ENCODE measurements around the gene ZNF397.

The ZNF397 gene

GRCh38 chr18:35278969-35279368, 38.1 kb downstream of the ZNF397 start (continued):
- TF ChIP-seq ESRRG (CRISPR knock-in tag; IDR thresholded peaks at IDR 0.05), result no peak

DNA sequence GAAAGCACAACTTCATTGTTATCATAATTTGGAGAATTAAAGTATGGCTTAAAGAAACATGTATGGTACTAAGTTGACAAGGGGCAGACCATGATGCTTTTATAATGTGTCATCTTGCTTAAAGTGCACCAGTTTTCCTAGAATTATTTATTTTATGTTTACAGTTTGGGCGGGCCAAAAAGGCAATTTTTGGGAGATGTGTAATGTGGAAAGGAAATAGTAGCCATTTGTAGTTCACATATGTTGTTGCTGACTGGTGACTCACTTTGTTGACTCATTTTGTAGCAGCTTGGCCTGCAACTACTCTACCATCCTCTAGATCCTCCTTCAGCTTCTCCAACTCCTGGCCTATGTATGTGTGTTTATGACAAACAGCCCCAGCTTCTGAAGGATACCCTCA, 41.5 kb downstream of the ZNF397 start:
- ATAC-seq, result peak; percentile 44; the same call in 1 of the 3 replicates
- no peak for TF ChIP-seq PATZ1 (CRISPR knock-in tag; IDR thresholded peaks at IDR 0.05; ENCODE audit: borderline replicate concordance)
- no peak for TF ChIP-seq RARB (CRISPR knock-in tag; IDR thresholded peaks at IDR 0.05)
- TF ChIP-seq ZFP3 (CRISPR knock-in tag; IDR thresholded peaks at IDR 0.05), result no peak
- TF ChIP-seq ARNTL (CRISPR knock-in tag; IDR thresholded peaks at IDR 0.05; ENCODE audit: borderline replicate concordance, low read depth), result no peak
- TF ChIP-seq, protein P1, sequence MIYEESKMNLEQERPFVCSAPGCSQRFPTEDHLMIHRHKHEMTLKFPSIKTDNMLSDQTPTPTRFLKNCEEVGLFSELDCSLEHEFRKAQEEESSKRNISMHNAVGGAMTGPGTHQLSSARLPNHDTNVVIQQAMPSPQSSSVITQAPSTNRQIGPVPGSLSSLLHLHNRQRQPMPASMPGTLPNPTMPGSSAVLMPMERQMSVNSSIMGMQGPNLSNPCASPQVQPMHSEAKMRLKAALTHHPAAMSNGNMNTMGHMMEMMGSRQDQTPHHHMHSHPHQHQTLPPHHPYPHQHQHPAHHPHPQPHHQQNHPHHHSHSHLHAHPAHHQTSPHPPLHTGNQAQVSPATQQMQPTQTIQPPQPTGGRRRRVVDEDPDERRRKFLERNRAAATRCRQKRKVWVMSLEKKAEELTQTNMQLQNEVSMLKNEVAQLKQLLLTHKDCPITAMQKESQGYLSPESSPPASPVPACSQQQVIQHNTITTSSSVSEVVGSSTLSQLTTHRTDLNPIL (CRISPR knock-in tag; IDR thresholded peaks at IDR 0.05; ENCODE audit: low read depth), result no peak
- no peak for TF ChIP-seq PPARA (CRISPR knock-in tag; IDR thresholded peaks at IDR 0.05; ENCODE audit: borderline replicate concordance)

DNA sequence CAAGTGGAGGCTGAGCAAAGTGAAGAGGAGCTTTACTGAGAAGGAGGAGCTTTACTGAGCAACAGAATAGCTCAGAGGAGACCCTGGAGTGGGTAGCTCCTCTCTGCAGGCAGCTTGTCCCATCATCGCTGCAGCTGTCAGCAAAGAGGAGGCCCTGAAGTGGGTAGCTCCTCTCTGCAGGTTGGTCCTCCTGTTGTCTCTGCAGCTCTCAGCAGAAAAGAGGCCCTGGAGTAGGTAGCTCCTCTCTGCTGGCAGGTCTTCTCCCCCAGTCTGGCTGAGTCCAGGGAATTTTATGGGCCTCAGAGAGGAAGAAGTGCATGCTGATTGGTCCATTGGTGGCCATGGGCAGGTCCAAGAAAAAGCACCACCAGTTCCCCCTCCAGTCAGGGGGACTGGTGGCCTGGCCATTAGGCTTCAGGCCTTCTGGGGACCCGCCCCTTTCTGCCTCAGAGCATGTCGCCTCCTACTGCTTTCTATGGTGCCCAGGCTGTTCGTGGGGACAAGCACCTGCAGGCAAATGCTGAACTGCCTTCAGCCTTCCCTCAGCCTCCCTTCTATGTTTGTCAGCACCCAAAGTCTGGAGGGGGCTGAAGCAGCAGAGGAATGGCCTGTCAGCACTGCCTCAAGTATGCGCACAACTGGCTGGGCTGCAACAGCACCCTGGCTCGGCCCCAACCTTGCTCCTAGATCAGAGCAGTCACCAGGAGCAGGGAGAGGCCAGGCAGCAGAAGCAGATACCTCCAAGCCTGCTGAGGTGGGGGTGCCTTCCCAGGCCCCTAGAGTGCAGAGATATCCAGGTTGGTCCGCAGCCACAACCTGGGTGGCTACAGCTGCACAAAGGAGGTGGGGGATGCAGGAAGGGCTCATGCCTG, 43.3 kb downstream of the ZNF397 start:
- no peak for ATAC-seq
- TF ChIP-seq, protein P2, sequence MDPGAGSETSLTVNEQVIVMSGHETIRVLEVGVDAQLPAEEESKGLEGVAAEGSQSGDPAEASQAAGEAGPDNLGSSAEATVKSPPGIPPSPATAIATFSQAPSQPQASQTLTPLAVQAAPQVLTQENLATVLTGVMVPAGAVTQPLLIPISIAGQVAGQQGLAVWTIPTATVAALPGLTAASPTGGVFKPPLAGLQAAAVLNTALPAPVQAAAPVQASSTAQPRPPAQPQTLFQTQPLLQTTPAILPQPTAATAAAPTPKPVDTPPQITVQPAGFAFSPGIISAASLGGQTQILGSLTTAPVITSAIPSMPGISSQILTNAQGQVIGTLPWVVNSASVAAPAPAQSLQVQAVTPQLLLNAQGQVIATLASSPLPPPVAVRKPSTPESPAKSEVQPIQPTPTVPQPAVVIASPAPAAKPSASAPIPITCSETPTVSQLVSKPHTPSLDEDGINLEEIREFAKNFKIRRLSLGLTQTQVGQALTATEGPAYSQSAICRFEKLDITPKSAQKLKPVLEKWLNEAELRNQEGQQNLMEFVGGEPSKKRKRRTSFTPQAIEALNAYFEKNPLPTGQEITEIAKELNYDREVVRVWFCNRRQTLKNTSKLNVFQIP (CRISPR knock-in tag; IDR thresholded peaks at IDR 0.05; ENCODE audit: borderline replicate concordance, low read depth), result no peak
- no peak for TF ChIP-seq GLIS3 (CRISPR knock-in tag; IDR thresholded peaks at IDR 0.05)
- TF ChIP-seq ISL1 (CRISPR knock-in tag; IDR thresholded peaks at IDR 0.05), result no peak
- TF ChIP-seq TSHZ2 (CRISPR knock-in tag; IDR thresholded peaks at IDR 0.05), result no peak
- TF ChIP-seq ZNF8 (CRISPR knock-in tag; IDR thresholded peaks at IDR 0.05), result no peak
- TF ChIP-seq CSRNP3 (CRISPR knock-in tag; IDR thresholded peaks at IDR 0.05), result no peak
- no peak for TF ChIP-seq ZFP3 (CRISPR knock-in tag; IDR thresholded peaks at IDR 0.05)
- no peak for TF ChIP-seq SNAI2 (CRISPR knock-in tag; IDR thresholded peaks at IDR 0.05)

GRCh38 chr18:35284841-35285240, 44.0 kb downstream of the ZNF397 start:
- ATAC-seq, result no peak
- TF ChIP-seq SNAI2 (CRISPR knock-in tag; IDR thresholded peaks at IDR 0.05) (no peak), ESRRG (CRISPR knock-in tag; IDR thresholded peaks at IDR 0.05) (no peak), ZNF565 (CRISPR knock-in tag; conservative IDR thresholded peaks at IDR 0.05; ENCODE audit: low read depth) (no peak), ZNF8 (CRISPR knock-in tag; IDR thresholded peaks at IDR 0.05) (no peak), RARB (CRISPR knock-in tag; IDR thresholded peaks at IDR 0.05) (no peak), ZFP30 (CRISPR knock-in tag; IDR thresholded peaks at IDR 0.05) (no peak), ZNF70 (CRISPR knock-in tag; IDR thresholded peaks at IDR 0.05) (no peak), CSRNP3 (CRISPR knock-in tag; IDR thresholded peaks at IDR 0.05) (no peak), OSR1 (CRISPR knock-in tag; IDR thresholded peaks at IDR 0.05) (no peak)
- TF ChIP-seq, protein P1 (CRISPR knock-in tag; IDR thresholded peaks at IDR 0.05; ENCODE audit: low read depth), result no peak
- TF ChIP-seq, protein P2 (CRISPR knock-in tag; IDR thresholded peaks at IDR 0.05; ENCODE audit: borderline replicate concordance, low read depth), result no peak

Measured in SK-N-SH treated with all-trans-retinoic acid at 6 μM for 48 hours (cell line).